Esophagus squamous epithelium (tissue), 4 donors: ENCODE results near the gene THEM4.

Experiments
- CTCF ChIP-seq, 6 experiments: fragments of 450-650 bp in 4 of 6; fragments of 200-600 bp in 2 of 6; sonication (generic) in 2 of 6; IDR thresholded peaks; one replicate each; pipeline ENCODE4 v1.5.1; 2016 to 2019; ENCODE audit warnings: antibody characterized with exemption in 6 of 6, mild to moderate bottlenecking in 4 of 6, moderate library complexity in 4 of 6
- POLR2A ChIP-seq, 4 donors: fragments of 450-650 bp; IDR thresholded peaks; one replicate each; pipeline ENCODE4 v1.6.1; 2017; ENCODE audit warnings: antibody characterized with exemption in 4 of 4, mild to moderate bottlenecking in 4 of 4, moderate library complexity in 3 of 4

DNA sequence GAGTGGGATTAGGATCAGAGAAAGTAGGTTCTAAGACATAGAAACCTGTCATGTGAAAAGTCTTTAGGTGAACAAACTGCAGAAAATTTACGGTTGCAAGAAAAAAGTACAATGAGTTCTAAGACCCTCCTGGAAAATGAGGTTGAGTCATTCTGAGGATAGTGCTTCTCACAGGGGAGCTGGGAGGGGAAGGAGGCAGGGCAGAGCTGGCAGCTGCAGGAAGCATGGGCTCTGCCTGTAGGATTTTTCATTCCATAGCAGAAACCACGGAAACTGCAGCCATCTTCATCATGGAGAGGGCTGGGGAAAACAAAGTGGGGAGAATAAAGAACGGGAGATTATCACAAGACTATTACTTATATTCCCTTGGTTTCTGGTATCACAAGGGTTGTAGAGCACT, 25.8 kb upstream of the THEM4 start:
- TF ChIP-seq CTCF (IDR thresholded peaks at IDR 0.05) (no peak), POLR2A (IDR thresholded peaks at IDR 0.05) (no peak)
